HG03469 (cell line): ENCODE results near the gene SNX25.
A peak's percentile ranks its signal among the peaks of the same experiment; 100 is the strongest.
"Not testable (repeated sequence)": the region's sequence is repeated elsewhere in the genome, so short reads cannot be mapped to it uniquely, and the experiment has no call there.

Experiments used
- ATAC-seq: cut with Tn5 transposase; IDR thresholded peaks from one replicate; pipeline ENCODE4 v1.9.1; 2021; ENCODE audit warnings: mild to moderate bottlenecking, moderate library complexity, moderate number of reproducible peaks; ENCODE audit not compliant: unreplicated experiment

The SNX25 gene

DNA sequence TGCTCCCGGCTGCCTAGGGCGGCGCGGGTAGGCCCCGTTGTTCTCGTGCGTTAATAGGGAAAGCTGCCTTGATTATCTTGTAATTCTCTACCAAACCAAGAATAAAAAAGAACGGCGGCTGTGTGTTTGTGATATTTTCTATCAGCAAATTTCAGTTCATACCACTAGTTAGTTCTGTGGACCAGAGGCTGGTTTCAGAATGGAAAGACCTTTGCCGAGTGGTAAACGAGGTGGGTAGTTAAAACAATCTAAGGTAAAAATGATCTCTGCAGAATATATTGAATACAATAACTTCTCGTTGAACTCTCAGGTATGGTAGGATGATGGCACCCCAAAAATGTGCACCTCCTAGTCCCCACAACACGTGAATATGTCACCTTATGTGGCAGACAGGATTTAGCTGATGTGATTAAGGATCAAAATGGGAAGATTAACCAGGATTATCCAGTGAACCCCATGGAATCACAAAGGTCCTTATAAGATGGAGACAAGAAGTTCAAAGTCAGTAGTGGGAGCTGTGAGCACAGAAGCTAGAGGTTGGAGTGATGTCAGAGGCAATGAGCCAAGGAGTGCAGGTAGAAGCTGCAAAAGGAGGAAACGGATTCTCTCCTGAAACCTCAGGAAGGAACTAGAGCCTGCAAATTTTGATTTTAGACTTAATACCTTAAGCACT lies 5.0 kb upstream of the SNX25 start:
- ATAC-seq: no peak

DNA sequence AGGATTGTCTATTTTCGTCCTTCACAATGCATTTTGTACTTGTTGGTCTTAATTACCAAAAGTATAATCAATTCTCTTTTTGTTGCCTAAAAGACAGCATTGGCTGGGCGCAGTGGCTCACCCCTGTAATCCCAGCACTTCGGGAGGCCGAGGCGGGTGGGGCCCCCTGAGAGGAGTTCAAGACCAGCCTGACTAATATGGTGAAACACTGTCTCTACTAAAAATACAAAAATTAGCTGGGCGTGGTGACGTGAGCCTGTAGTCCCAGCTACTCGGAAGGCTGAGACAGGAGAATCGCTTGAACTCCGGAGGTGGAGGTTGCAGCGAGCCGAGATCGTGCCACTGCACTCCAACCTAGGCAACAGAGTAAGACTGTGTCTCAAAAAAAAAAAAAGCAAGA lies 4.3 kb upstream of the SNX25 start:
- ATAC-seq: not testable (repeated sequence)

DNA sequence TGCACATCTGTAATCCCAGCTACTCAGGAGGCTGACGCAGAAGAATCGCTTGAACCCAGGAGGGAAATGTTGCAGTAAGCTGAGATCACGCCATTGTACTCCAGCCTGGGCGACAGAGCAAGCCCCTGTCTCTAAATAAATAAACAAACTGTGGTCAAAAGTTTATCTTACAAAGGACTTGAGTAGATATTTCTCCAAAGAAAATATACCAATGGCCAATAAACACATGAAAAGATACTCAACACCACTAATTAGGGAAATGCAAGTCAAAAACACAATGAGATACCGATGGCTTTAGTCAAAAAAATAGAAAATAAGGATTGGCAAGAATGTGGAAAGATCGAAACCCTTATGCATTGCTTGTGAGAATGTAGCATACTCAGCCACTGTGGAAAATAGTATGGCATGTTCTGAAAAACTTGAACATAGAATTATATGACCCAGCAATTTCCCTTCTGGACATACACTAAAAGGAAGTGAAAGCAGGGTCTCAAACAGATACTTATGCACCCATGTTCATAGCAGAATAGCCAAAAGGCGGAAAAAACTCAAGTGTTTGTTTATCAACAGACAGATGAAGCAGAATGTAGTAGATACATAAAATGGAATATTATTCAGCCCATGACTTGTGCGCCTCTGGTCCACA lies 3.6 kb upstream of the SNX25 start:
- ATAC-seq: no peak

DNA sequence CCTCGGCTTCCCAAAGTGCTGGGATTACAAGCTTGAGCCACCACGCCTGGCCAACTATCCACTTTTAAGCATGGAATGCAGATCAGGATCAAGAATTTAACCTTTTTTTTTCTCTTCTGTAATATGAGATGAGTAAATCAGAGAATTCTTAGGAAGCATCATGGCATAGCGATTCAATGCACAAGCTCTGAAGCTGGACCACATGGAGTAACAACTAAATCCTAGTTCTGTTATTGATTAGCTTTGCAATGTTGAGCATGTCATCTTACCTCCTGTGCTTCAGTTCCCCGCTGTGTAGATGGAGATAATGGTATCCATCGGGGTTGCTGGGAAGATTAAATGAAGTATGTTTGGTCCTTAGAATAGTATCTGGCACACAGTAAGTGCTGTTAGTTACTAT lies 1.9 kb upstream of the SNX25 start:
- no peak for ATAC-seq

DNA sequence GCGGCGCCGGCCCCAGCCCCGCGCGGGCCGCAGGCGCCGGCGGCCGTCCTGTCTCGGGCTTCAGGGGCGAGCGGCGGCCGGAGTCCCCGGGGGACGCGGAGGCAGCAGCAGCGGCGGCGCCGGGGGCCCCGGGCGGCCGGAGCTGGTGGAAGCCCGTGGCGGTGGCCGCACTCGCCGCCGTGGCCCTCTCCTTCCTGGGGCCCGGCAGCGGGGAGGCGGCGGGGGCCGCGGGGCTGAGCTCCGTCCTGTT lies 379 bp downstream of the SNX25 start:
- peak; percentile 3 for ATAC-seq

DNA sequence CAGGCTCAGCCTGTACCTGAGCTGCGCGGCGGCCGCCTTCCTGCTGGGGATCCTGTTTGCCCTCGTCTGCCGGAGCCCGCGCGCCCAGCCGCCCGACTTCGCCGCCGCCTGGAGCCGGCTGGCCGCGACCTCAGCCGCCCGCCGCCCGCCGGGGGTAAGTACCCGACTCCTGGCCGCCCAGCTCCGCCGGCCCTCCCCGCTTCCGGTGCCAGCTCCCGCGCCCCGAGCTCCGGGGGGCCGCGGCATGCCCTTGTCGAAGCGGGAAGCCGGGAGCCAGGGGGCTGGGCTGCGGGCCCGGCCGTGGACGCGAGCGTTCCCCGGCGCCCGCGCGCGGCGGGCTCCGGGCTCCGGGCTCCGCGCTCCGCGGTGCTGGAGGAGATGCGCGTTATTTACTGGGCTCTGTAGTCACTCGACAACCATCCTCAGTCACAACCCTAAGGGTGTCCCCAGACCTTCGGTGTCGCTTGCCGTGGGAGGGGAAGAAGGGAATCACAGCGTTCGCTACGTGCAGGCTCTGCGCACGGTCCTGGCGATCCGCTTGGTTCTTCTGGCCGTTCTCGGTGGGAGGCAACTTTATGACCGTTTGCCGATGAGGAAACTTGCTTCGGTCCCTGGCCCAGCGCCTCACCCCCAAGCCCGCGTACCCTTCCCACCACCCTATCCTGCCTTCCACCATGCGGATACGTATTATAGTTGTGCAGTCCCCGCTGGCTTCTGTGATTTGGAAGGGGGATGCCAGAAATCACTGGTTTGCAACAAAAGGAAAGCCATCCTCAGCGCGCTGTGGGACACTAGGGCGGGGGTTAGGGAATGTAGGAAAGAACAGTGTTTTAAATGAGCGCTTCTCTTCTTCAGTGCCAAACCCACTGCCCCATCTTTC lies 944 bp downstream of the SNX25 start:
- ATAC-seq: peak; percentile 6

DNA sequence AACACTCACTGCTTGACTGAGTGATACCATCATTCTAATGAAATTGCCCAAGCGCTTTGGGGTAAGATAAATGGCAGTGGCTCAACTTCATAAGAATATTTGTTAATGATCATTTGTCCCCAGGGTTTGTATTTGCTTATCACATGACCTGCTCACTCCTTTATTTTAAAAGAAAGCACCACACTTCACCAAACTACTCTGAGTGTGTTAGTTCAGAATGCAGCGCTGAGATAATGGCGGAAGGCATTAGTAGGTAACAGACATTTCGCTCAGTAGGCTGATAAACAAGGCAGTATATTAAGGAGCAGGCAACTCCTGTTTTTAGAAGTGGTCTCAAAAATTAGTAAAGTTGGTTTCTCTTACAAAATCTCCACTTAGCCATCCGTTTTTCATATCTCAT lies 1.6 kb downstream of the SNX25 start:
- ATAC-seq: no peak

DNA sequence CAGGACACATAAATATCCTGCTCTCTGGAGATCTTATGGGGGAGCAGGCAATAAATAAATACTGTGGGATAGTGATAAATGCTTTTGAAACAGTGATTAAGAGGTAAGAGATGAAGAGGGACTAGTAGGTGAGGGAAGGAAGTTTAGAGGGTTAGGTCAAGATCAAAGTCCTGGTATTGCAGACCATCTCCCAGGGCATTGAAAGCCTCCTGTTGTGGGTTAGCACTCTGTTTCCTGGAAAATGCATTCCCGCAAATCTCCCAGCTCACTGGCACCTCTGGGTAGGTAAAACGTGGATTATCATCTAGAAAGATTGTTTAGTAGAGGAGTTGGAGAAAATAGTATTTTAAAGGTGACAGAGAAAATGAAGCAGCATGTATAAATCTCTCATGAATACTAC lies 2.2 kb downstream of the SNX25 start:
- ATAC-seq: no peak

DNA sequence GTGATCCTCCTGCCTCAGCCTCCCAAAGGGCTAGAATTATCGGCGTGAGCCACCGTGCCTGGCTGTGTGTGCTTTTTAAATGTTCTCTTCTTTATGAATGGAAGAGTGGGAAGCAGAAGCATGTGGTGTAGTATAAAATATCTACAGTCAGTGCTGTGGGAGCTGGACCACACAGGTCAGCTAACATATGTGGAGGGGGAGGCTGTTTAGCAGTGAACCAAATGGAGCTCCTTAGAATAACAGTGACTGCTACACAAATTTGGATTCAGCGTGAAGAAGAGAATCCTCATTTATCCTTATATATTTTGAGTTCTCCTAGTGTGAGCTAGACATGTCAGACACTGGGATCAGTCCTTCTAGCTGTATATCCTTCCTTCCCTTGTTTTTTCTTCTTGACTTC lies 3.2 kb downstream of the SNX25 start:
- no peak for ATAC-seq

DNA sequence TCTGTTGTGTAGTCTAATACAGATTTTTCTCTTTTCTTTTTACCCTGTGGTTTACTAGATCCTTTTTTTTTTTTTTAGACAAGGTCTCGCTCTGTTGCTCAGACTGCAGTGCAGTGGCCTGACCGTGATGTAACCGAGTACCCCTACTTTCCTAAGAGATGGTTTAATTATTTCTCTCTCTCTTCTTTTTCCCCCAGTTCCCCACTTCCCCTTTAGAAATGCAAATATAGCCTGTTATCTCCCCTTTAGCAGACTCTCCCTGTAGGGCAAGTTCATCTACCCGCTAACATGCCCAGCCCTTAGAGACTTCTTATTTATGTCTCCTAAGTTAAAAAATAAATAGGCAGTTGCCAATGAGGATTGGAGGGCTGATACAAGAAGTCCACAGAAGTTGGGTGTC lies 4.5 kb downstream of the SNX25 start:
- peak; percentile 40 for ATAC-seq

DNA sequence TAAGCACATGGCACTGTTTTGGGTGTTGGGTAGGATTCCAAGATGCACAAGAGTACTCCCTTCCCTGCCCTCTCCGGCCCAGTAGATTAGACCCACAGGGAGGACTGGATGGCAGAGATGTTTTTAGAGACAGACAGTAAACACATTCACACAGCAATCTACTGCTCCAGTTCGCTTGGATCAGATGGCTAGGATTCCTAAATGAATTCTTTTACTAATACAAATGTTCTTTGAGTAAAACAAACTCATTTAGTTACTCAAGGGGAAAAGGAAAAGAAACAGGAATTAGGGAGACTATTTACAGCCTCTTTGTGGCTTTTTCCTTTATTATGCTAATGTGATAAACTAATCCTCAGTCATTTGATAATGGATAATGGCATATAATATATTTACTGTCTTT lies 5.9 kb downstream of the SNX25 start:
- ATAC-seq: no peak

DNA sequence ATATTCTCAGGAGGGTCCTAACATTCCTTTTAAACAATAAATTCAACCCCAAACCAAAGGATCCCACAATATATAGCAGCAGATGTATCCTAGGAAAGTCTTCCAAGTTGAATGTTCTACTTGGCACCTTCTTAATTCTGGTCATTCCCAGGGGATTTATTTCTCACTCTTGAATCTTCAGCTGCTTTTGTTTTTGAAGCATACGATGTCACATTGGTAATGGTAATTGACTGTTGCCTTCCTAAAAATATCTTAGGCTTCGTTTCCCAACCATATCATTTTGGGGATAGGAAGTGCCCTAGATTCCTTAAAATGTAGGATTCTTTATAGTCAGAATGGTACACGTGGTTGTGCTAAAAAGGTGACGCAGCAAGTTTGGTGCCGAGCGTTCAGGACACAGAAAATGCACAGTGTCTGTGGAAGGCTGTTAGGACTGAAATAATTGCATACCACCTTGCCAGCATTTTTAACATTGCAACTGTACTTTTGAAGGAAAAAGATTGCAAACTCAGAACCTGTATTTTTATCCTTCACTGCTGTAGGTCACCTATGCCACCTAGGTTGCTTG lies 8.1 kb downstream of the SNX25 start:
- no peak for ATAC-seq

DNA sequence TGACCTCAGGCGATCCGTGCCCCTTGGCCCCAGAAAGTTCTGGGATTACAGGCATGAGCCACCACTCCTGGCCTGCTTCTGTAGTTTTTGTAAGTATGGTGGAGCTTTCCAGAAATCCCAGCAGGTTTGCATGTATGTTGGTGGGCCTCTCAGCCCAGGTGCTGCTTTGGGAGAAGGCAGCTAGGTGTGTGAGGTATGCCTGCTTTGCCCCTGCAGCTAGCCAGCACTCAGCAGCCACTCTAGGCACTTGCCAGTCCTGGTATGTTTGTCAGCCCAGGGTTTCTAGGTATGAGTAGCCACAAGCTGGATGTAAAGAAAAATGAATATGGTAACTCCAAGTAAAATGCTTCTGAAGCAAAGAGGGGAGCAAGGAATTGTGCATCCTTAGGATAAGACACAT lies 8.9 kb downstream of the SNX25 start:
- ATAC-seq: no peak

DNA sequence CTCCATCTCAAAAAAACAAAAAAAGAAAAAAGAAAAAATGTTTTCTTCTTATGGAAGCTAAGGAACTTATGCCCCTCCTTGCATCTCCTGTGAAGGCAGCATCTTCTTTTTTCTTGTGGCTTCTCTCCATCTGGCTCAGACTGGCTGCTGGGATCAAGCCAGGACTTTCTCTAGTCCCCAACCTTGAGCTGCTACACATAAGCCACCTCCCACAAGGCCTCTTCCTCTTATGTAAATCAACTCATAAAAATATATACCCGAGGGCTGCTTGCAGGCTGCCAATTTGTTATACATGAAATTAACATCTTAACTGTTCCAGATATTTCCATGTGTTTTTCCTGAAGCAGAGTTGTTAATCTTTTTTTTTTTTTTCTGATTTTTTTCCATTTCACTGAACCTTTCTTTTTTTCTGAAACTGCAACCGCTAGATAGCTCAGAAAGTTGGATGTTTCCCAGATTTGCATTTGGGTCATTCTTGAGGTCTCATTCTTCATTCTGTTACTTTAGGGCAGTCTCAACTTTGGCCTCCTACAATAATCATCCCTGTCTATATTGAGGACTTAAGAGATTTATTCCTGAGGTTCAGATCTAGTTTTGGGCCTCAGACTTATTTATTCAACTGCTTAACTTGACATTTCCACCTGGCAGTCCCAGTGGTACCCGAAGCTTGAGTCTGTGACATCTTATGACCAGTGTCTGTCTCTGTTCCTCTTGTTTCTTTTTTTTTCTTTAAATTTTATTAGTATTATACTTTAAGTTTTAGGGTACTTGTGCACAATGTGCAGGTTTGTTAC lies 10.3 kb downstream of the SNX25 start:
- ATAC-seq: peak; percentile 75

DNA sequence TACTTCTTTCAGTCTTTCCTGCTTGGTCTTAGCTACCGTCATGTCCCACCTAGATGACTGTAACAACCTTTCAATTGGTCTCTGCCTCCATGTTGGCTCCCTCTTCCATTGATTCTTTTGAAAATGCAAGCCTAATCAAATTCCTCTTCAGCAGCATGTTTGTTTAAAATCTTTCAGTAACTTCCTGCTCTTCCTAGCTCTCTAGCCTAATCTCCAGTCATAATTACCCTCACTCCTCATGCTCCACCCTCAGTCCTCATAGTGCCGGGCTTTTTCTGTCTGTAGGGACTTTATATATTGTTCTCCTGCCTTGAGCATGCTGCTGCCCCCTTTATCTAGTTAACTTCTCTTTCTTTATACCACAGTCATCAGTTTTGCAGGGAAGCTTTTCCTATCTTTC lies 12.1 kb downstream of the SNX25 start:
- no peak for ATAC-seq

DNA sequence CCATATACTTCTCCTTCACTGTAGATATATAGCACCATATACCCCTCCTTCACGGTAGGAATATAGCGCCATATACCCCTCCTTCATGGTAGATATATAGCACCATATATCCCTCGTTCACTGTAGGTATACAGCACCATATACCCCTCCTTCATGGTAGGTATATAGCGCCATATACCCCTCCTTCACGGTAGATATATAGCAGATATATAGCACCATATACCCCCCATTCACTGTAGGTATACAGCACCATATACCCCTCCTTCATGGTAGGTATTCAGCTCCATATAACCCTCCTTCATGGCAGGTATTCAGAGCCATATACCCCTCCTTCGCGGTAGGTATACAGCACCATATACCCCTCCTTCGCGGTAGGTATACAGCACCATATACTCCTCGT lies 12.5 kb downstream of the SNX25 start:
- ATAC-seq: no peak

DNA sequence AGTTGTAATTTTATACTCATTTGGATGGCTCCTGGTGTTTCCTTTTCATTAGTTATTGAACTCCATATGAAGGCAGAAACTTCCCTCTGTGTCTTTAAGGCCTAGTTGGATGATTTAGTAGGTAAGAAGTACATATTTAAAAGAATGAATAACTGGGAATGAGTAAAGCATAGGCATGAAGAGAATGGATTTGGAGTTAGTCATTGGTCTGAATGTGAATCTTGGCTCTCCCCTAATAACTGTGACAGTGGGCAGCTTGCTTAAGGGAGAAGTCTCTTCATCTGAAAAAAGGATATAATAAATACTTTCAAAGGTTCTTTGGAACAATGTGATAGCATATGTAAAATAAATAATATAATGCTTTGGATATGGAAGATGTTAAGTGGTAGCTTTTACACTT lies 13.2 kb downstream of the SNX25 start:
- ATAC-seq: no peak

DNA sequence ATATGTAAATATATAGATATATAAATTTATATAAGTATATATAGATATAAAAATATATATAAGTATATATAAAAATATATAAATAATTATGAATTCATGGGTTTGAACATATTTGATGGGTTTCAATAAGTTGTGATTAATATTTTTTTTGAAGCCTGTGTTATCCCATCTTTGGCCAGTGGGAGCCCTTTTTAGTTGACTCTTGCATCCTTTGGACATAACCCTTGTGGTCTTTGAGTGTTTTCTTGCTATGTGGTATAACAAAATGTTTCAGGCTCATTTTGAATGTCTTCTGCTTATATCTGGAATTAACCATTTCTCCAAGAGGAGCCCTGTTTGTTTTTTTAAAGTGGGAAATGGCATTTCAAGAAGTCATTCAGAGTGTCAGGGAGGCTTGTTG lies 15.2 kb downstream of the SNX25 start:
- ATAC-seq: no peak

DNA sequence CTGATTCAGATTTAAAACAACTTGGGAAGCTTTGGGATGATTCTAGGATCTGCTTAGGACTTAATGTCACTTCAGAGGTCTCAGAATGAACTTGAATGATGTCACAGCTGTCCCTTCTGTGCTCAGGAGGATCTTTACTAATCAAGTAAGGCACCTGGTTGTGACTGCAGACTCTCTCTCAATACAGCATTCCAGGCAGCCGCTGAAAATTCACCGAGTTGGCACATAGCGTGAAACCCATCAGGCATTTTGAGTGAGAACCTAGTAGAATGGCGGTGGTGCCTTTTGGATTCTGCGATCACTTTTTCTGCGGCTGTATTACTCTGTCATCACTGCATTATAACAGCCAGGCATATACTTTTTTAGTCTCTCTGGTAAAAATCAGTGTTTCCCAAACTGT lies 16.5 kb downstream of the SNX25 start:
- ATAC-seq: no peak

DNA sequence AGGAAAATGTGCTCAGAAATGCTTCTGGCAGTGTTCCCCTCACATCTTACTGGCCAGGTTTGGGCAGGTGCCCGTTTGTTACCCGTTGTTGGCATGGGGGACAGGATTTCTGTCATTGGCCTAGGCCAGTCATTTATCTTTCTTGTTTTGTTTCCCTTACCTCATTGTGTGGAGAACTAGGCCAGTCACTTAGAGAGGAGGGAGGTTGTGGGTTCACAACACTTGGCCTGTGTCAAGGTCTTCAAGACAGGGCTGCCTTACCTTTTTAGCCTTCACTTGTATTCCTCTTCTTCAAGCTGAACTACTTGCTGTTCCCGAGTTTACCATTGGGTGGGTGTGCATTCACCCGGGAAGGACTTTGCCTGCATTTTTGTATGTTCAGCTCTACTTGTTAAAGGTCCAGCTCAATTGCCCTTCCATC lies 17.7 kb downstream of the SNX25 start:
- ATAC-seq: no peak

DNA sequence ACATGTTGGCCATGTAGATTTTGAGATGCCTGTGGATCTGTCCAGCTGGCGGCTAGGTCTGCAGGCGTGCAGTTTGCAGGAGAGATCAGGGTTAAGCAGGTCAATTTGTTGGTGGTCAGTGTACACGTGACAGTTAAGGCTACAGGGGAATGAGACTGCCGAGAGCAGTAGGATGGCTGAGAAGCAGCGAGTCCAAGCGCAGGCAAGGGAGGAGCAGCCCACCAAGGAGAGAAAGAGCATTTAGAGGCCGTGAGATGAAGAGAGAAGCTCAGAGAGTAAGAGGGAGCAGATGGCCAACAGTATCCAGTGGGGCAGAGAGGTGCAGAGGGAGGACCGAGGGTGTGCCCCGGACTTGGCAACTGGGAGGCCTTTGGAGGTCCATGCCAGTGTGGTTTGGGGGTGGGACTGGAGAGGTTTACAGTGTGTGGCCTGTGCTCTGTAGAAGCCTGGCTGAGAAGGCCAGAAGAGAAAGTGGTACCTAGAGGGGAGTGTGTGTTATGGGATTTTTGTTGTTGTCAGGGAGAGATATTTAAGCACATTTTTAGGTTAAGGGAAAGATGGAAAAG lies 18.4 kb downstream of the SNX25 start:
- ATAC-seq: no peak
